Measurements from ENCODE around the gene NEAT1.

NEAT1 gene

DNA sequence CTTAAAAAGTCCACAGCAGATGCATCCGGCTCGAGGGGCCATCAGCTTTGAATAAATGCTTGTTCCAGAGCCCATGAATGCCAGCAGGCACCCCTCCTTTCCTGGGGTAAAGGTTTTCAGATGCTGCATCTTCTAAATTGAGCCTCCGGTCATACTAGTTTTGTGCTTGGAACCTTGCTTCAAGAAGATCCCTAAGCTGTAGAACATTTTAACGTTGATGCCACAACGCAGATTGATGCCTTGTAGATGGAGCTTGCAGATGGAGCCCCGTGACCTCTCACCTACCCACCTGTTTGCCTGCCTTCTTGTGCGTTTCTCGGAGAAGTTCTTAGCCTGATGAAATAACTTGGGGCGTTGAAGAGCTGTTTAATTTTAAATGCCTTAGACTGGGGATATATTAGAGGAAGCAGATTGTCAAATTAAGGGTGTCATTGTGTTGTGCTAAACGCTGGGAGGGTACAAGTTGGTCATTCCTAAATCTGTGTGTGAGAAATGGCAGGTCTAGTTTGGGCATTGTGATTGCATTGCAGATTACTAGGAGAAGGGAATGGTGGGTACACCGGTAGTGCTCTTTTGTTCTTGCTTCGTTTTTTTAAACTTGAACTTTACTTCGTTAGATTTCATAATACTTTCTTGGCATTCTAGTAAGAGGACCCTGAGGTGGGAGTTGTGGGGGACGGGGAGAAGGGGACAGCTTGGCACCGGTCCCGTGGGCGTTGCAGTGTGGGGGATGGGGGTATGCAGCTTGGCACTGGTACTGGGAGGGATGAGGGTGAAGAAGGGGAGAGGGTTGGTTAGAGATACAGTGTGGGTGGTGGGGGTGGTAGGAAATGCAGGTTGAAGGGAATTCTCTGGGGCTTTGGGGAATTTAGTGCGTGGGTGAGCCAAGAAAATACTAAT lies 1.9 kb downstream of the NEAT1 start:
- peak; percentile 73 to 81 for DNase-seq

DNA sequence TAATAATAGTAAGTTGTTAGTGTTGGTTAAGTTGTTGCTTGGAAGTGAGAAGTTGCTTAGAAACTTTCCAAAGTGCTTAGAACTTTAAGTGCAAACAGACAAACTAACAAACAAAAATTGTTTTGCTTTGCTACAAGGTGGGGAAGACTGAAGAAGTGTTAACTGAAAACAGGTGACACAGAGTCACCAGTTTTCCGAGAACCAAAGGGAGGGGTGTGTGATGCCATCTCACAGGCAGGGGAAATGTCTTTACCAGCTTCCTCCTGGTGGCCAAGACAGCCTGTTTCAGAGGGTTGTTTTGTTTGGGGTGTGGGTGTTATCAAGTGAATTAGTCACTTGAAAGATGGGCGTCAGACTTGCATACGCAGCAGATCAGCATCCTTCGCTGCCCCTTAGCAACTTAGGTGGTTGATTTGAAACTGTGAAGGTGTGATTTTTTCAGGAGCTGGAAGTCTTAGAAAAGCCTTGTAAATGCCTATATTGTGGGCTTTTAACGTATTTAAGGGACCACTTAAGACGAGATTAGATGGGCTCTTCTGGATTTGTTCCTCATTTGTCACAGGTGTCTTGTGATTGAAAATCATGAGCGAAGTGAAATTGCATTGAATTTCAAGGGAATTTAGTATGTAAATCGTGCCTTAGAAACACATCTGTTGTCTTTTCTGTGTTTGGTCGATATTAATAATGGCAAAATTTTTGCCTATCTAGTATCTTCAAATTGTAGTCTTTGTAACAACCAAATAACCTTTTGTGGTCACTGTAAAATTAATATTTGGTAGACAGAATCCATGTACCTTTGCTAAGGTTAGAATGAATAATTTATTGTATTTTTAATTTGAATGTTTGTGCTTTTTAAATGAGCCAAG lies 2.7 kb downstream of the NEAT1 start:
- peak; percentile 94 for DNase-seq

DNA sequence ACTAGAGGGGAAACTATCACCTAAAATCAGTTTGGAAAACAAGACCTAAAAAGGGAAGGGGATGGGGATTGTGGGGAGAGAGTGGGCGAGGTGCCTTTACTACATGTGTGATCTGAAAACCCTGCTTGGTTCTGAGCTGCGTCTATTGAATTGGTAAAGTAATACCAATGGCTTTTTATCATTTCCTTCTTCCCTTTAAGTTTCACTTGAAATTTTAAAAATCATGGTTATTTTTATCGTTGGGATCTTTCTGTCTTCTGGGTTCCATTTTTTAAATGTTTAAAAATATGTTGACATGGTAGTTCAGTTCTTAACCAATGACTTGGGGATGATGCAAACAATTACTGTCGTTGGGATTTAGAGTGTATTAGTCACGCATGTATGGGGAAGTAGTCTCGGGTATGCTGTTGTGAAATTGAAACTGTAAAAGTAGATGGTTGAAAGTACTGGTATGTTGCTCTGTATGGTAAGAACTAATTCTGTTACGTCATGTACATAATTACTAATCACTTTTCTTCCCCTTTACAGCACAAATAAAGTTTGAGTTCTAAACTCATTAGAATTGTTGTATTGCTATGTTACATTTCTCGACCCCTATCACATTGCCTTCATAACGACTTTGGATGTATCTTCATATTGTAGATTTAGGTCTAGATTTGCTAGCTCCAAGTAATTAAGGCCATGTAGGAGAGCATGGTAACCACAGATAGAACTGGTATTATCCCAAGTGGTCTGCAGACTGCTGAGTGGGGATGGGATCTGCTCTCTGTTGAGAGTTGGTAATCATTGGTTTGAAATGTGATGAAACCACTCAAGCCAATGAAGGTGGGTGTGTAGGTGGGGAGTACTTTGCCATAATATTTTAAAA lies 3.6 kb downstream of the NEAT1 start:
- peak; percentile 89 to 97 for DNase-seq

DNA sequence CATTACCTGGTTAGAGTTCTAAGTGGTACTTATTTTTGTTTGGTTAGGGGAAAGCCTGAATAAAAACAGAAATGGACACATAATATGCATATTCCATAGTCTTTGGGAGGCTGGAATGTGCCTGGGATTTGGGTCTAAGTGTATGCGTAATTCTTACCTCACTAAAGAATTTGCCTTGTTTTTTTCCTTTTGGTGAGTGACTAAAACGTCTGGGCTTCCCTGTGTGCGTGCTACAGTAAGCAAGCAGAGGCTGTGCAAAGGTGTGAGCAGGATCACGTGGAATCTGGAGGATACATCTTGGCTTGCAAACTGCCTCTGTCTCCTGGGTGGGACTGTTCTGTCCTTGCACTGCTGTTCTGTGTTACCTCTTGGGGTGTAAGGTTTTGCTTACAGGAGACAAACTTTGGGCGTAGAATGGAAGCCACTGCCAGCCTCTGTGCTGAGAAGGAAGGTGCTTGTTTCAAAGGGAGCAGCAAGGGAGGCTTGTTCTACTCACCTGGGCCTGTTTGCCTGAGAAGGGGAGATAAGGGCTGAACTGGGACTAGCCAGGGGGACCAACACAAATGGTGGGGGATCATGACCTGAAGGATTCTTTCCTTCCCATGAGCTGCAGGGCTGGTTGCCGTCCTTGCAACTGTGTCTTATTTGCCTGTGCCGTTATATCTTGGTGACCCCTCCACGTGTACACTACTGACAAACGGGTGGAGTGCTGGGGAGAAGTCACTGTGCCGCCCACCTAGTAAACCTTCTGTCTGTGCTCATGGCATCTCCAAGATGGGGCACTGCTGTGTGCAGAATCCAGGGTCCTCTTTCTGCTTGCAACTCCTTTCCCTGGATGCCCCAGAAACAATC lies 4.5 kb downstream of the NEAT1 start:
- DNase-seq, result peak; percentile 53 to 60

DNA sequence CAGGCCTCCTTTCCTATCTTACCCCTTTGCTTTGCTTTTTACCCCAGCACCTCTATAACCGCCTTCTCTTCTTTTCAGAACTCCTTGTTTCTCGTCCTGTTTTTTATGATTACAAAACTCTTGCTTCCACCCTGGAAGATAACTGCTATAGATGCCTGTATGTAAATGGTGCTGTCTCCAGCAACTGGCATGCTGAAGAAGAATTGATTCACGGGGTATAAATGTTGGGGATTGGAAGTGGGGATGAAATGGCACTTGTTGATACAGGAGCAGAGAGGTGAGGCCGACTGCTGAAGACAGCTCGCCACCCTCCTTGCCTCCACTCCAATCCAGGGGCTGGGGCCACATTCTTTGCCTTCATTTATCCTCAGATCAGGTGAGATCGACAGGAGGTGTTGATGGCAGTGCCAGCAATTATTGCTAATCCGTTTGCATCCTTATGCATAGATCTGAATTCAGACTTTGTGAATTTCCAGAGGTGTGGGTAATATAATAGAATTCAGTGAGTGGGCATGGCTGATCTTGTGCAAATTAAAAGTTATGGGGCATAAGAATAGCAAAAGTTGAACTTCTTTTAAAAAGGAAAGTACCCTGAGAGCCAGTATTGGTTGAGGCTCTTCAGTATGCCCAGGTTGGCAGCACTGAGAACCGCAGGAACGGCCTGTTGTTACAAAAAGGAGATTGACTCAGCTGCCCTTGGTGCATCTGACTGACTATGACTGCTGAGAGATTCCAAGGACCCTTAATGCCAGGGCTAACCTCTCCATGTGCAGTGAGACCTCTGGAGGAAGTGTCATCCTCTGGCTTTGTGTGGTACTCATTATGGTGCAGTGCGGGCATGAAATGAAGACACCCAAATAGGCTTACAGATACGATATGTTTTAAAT lies 5.3 kb downstream of the NEAT1 start:
- DNase-seq, result peak; percentile 51 to 56

DNA sequence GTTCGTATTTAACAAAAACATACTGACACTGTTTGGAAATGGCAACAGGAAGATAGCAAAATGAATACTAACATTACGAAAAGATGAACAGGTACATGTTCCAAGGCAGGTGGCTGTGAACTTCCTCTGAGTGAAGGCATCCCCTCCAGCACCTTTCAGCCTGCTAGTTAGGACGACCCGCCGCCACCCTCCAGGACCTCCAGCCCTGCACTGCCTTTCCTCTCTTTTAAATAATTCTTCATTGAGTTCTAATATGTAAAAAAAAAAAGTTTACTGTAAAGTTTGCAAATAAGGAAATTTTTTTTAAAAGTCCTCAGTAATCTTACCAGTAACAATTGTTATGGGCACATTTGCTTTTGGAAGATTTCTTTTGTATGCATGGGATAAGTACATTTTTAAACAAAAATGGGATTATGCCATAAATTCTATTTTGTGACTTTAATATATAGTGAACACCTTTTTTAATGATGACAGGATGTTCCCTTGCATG lies 6.0 kb downstream of the NEAT1 start:
- peak in 1 of 2 donors; percentile 48 for DNase-seq

DNA sequence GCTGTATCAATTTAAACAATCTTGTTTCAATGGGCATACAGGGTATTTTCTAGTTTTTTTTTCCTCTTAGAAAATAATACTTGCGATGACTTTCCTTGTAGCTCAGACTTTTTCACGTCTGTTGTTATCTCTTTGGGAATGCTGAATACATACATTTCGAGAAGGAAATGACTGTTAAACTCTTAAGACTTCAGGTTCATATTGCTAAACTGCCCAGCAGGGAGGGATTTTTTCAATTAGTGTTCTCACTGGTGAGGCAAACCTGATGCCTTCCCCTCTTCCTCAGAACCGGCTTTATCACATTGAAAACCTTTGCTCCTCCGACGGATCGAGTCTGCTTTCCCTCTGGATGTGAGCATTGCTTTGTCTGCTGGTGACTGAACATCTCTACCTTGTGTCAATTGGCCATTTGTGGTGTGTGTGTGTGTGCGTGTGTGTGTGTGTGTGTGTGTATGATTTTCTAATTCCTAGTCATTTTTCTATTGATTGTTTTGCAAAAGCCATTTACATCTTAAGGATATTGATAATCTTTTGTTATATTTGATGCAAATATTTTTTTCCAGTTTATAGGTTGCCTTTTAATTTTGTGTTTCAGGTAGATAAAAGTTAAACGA lies 6.6 kb downstream of the NEAT1 start:
- DNase-seq, result peak; percentile 47 to 58

DNA sequence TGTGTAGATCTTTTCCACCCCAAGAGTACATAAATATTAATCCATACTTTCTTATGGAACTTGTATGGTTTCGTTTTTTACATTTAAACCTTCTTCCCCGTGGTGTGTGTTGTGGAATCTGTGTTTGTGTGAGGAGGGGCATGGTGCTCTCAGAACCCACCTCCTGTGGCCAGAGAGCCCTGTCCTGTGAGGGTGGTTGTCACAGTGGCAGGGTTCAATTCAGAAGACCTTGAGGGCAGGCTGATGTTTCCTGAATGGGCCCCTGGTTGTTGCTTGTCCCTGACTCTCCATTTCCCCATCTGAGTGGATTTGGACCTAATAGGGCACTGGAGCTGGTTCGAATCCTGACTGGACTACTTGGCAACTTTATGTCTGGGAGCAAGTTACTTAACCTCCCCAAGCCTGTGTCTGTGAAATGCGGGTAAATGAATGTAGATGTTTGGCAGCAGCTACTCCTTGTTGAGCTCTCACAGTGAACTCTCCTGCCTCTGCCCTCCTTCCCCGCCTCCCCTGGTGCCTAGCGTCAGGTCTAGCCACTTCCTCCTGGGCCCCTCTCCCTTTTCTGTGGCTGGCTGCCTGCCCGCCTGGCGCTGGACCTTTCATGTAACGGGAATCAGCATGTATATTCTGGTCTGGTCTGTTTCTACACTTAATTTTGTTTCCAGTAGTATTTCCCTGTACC lies 7.3 kb downstream of the NEAT1 start:
- DNase-seq, result peak; percentile 56 to 69

DNA sequence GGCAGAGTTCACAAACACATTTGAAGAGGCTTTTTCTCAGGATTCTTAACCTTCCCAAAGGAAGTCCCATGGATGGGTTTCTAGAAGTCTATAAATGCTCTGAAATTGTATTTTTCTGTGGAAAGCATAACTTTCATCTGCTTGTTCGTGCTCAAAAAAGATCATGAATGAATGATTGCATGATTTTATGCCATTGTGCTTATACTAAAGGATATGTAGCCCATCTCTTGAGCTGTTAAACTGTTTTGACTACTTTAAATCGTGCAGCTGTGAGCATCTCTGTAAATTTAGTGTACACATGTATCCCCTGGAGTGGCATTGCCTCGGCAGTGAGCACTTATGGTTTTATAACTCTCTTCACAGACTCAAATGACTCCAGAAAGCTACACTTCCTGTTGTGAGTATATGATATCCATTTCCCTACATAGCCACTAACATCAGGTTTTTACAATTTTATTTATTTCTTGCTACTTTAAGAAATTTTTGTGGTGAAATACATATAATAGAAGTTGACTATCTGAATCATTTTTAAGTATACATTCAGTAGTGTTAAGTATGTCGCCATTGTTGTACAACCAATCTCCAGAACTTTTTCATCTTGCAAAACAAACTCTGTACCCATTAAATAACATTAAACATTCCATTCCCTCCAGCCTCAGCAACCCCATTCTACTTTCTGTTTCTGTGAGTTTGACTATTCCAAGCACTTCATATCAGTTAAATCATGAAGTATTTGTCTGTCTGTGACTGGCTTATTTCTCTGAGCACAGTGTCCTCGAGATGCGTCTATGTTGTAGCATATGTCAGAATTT lies 8.0 kb downstream of the NEAT1 start:
- DNase-seq, result peak; percentile 48 to 52

DNA sequence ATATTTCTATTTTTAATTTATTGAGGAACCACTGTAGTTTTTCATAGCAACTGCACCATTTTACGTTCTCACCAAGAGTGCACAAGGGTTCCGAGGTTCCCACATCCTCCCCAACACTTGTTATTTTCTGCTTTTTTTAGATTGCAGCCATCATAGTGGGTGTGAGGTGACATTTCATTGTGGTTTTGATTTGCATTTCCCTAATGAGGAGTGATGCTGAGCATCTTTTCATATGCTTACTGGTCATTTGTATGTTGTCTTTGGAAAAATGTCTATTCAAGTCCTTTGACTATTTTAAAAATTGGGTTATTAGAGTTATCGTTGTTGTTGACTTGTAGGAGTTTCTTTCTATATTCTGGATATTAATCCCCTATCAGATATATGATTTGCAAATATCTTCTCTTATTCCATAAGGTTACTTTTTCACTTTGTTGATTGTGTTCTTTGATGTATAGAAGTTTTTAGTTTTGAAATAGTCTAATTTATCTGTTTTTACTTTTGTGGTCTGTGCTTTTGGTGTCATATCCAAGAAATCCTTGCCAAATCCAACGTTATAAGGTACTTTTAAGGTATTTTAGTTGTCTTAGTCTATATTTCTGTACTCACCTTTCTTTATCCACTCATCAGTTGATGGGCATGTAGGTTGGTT lies 9.0 kb downstream of the NEAT1 start:
- DNase-seq, result peak; percentile 54 to 67

DNA sequence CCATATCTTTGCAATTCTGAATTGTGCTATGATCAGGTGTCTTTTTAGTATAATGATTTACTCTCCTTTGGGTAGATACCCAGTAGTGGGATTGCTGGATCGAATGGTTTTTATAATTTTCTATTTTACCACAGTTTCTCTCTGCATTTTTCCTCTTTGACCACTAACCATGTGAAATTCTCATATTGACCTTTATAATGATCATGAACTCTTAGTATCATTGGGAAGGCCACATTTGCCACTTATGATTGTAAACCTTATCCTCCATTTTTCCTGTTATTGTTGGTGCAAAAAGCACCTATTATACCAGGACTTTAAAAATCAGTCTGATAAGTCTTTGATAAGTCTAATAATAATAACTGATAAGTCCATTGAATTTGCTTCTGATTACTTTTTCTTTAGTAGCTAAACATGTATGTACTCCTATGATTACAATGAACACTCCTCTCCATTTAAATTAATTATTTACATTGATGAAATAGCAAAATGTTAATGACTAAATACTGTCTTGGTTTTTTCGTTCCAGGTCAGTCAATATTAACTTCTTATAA lies 9.6 kb downstream of the NEAT1 start:
- DNase-seq, result no peak

DNA sequence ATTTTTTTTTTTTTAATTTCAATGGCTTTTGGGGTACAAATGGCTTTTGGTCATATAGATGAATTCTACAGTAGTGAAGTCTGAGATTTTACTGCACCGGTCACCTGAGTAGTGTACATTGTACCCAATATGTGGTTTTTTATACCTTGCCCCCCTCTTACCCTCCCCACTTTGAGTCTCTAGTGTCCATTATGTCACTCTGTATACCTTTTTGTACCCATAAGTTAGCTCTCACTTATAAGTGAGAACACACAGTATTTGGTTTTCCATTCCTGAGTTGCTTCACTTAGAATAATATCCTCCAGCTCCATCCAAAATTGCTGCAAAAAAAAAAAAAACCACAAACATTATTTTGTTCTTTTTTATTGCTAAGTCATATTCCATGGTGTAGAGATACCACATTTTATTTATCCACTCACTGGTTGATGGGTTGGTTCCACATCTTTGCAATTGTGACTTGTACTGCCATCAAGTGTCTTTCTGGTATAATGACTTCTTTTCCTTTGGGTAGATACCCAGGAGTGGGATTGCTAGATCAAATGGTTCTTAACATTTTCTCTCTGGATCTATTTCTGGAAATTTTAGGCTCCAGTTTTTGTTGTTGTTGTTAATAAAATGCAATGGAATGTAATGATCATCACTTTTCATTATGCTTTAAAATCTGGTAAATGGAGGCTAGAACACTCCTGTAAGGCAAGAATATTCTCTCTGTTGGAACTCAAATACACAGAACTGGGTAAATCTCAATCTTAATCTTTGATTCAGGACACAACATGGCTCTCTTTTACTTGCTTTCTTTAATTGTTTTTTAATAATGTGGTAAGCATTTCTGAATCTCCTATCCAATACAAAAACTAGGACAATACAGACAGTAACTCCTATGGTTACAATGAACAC lies 10.3 kb downstream of the NEAT1 start:
- DNase-seq, result peak in 1 of 2 donors; percentile 48

DNA sequence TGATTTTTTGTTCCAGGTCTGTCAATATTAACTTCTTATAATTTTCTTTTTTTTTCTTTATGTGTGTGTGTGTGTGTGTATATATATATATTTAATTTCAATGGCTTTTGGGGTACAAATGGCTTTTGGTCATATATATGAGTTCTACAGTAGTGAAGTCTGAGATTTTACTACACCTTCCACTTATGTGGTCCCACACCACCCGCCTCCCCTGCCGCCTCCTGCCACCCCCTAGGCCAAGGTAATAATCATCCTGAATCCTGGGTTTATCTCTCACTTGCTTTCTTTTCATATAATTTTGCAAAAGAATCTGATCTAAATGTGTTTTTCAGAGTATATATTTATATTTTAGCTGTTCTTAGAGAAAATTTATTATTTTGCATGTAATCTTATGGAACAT lies 11.1 kb downstream of the NEAT1 start:
- no peak for DNase-seq

DNA sequence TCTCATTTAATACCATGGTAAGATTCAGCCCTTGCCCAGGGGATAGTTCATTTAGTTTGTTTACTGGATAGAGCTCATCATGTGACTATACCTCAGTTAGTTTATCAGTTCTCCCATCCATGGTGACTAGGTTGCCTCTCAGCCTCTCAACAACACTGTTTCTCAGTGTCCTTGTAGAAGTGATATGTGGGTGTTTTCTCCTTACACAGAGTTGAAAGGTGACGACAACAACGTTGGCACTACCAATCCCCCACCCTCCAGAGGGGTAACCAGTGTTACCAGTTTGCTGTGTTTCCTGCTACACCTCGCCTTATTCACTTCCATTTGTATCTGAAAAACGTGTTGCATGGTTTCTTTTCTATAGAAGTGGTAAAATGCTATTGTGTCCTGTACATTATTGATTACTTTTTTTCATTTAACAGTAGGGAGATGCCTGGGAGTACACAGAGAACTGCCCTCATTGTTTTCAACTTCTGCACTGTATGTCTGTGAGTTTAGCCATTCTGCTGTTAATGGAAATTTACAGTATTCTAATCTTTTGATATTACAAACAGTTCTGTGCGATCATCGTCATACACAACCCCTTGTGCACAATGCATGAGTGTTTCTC lies 11.6 kb downstream of the NEAT1 start:
- peak in 1 of 2 donors; percentile 4 for DNase-seq

DNA sequence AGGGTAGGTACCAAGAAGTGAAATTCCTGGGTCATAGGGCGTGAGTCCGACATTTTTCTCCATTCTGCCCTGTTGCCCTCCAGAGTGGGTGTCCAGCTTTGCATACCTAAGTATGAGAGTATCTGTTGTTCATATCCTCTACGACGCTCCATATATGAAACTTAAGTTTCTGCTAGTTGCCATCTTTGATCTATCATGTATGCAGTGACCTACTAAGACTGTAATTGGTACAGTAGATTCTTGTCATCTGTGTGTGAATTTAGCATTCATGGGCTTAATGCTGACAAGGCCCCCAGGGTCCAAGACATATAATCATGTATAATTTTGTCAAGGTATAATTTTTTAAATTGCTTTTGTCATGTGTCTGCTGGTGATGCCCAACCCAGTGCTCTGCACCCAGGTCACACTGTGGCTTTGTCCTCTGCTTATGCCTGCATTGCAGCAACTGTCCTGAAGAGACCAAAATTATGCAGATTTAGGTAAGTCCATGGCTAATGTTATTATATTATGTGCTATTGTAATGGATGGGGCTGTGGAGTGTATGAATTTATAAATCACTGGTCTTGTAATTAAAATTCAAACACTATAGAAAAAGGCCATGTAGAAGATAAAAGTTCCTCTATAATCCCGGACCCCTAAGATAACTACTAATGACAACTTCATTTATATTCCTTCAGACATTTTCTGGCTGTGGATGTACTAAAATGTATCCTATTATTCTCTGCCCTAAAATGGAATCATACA lies 12.2 kb downstream of the NEAT1 start:
- peak in 1 of 2 donors; percentile 2 for DNase-seq
